Ramos (cell line): ENCODE measurements around the gene HSPA4.
"Not testable (repeated sequence)": the region's sequence is repeated elsewhere in the genome, so short reads cannot be mapped to it uniquely, and the experiment has no call there.

ENCODE experiments used
- in situ Hi-C: fragments of 300-500 bp; cut with MboI; formaldehyde crosslinking; loops from one replicate; pipeline ENCODE4 v1.14.3; 2022; ENCODE audit warnings: low sequenced_read_pairs; ENCODE audit not compliant: unreplicated experiment

Gene HSPA4

DNA sequence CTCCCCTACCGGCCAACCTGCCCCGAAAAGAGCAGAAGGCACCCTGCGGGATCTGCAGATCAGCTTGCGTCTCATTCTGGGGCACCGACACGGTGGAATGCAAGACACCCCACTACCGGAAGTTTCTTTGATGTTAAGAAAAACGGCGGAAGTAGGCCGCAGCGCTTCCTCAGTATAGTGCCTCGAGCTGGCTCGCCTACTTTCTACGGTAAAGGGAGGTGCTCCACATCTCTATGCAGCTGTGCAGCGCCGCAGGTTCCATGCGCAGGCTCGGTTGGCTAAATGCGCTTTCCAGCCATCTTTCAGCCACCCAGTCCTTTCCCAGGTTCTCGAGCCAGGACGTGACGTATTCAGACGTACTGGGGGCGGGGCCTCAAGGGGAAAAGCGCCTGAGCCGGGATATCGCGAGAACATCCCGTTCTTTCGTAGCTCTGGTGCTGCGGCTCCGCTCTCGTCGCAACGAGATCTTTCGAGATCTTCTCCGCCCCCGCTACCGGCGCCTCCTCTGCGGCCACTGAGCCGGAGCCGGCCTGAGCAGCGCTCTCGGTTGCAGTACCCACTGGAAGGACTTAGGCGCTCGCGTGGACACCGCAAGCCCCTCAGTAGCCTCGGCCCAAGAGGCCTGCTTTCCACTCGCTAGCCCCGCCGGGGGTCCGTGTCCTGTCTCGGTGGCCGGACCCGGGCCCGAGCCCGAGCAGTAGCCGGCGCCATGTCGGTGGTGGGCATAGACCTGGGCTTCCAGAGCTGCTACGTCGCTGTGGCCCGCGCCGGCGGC lies at the start of gene HSPA4:
Gene HSPA4 (plus strand): TSS at position 472 of the 775 bp plus-strand sequence. CDS start 238 bp downstream, at position 710.
- in situ Hi-C loops: no loop called here

DNA sequence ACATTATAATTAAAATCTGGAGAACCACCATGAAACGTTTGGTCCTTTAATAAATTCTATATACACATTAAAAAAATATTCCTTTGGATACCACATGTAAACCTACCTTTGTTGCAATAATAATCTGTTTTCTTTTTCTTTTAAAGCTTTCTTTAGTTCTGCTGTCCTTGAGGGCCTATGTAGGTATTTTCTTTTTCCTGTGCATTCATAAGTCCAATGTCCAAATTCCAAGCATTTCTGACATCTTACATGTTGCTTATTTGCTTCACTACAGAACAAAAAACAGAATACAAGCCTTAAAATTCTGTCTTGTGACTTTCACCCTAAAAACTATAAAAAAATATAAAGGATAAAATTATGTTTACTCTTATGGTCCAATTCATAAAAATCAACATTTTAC lies 45.2 kb upstream of the HSPA4 start:
- in situ Hi-C loops: no loop called here

DNA sequence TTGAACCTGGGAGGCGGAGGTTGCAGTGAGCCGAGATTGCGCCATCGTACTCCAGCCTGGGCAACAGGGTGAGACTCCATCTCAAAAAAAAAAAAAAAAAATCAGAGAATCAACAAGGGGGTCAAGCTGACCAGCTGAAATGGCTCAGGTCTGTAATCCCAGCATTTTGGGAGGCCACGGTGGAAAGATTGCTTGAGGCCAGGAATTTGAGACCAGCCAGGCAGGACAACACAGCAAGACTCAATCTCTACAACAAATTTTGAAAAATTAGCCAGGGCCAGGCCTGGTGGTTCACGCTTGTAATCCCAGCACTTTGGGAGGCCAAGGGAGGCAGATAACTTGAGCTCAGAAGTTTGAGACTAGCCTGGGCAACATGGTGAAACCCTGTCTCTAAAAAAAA lies 43.4 kb upstream of the HSPA4 start:
- in situ Hi-C loops: not testable (repeated sequence)

DNA sequence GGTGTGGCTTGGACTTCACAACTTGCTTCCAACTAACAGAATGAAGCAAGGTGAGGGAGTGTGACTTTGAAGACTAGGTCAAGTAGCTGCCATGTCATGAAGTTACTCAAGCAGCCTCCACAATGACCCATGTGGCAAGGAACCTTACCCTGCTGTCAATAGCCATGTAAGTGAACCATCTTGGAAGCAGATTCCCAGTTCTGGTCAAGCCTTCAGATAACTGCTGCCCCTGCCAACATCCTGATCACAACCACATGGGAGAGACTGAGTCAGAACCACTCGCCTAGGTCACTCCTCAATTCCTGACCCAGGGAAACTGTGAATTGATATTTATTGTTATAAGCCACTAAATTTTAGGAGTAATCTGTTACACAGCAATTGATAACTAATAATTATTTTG lies 36.3 kb upstream of the HSPA4 start:
- in situ Hi-C loops: no loop called here

DNA sequence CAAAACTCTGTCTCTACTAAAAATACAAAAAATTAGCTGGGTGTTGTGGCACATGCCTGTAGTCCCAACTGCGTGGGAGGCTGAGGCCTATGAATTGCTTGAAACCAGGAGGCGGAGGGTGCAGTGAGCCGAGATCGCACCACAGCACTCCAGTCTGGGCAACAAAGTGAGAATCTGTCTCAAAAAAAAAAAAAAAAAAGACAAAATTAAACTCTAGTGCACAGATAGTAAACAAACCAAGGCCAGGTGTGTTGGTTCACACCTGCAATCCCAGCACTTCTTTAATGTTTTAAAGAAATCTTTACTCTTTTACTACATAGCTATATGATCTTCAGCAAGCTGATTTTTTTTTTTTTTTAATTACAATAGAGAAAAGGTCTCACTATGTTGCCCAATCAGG lies 33.8 kb upstream of the HSPA4 start:
- in situ Hi-C loops: no loop called here

DNA sequence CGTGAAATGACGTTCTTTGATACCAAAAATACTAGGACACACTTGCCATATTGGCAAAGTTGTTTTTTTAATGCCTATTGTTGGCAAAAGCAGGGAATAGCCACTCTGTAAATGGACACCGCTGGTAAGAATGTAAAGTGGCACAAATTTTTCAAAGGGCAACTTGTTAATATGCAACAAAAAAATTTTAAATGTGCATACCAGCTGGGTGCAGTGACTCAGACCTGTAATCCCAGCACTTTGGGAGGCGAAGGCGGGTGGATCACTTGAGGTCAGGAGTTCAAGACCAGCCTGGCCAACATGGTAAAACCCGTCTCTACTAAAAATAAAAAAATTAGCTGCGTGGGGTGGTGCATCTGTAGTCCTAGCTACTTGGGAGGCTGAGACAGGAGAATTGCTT lies 32.3 kb upstream of the HSPA4 start:
- in situ Hi-C loops: not testable (repeated sequence)

DNA sequence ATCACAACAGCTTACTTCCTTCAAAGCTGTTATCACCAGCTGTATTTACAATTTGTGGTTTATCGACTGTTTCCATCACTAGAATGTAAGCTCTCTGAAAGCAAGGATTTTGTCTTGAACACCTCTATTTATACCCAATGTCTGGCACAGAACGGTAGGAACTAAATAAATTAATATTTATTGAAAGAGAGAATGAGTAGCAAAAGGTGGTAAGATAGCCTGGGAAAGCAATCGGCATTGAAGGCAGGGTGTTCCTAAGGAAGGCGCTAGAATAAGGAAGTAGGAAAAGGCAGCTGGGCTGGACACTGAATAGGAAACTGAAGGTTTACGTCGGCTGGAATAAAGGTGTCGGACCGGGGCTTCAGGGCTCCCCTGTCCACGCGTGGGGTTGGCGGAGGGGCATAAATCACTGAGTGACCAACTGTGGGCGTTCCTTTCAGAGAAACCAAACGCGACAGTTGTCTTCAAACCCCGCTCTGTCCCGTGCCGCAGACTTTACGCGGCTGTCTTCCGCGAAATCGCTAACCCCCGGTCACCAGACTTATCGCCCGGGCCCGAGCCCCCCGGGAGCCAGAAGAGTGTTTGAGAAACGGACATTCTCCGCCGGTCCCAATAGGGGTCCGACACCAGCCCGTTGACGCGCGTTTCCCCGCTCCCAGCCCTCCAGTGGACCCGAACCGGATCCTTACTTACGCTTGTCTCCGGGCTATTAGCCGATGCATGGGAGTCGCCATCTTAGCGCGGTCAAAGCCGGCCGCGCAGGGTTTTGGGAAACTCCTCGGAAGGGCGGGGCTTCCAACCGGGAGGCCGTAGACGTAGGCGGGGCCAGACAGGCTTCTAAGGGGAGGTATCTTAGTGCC lies 25.8 kb upstream of the HSPA4 start, which contains the start of gene ZCCHC10:
Gene ZCCHC10 (minus strand): TSS at position 746 of the 860 bp plus-strand sequence. CDS start 12 bp downstream, at position 734.
- in situ Hi-C loops: no loop called here

DNA sequence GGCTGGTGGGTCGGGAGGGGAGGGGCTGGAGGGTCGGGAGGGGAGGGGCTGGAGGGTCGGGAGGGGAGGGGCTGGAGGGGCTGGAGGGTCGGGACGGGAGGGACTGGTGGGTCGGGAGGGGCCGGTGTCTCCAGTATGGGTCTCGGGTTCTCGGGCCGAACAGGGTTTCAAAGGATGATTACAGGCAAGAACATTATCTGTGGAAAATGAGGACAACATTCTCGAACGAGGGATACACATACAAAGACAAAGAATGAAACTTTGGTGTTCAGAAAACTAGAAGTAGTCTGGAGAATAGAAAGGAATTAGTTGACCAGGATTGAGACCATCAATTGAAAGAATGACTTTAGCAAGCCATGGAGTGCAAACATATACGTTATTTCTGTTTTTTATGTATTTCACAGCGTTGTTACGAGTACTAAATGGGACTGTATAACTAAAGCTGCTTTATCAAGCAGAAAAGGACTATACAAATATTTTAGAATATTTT lies 25.1 kb upstream of the HSPA4 start:
- in situ Hi-C loops: no loop called here

DNA sequence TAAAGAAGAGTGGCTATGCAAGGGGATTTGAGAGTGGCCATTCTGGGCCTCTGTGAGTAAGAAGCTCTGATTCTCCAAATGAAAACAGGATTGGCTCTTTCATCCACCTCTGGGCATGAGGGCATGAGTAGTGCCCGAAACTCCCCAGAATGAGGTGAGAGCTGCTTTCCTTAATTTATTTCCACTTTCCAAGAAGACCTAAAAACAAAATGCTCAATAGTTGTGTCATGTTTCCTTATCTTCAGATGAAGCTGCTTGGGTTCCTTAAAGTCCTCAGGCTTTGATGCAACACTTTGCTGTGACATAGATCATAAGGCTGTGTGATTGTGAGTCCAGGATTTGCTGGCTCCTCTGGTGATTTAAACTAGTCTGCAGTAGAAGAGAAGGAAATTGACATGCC lies 22.4 kb upstream of the HSPA4 start:
- in situ Hi-C loops: no loop called here

DNA sequence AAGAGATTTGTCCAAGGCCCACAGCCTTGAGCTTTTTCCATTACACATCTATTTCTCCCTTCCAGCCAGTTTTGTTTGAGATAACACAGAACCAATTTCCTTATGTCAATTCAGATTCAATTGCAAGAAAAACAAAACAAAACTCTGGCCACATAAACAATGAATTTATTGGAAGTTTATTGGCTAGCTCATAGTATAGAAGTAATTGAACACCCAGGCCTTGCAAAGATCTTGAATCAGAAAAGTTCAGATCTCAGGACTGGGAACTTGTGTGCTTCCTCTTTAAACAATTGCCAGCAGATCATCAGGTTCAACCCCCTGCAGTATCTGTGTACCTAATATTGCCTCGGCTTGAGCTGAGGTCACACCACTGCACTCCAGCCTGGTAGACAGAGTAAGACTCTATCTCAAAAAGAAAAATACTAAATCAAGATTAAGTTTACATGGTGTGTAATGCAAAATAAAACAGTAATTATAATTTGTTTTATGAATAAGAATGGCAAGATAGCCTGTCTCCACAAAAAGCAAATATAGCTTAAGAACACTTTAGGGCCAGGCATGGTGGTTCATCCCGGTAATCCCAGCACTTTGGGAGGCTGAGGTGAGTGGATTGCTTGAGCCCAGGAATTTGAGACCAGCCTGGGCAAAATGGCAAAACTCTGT lies 21.3 kb upstream of the HSPA4 start:
- in situ Hi-C loops: no loop called here

DNA sequence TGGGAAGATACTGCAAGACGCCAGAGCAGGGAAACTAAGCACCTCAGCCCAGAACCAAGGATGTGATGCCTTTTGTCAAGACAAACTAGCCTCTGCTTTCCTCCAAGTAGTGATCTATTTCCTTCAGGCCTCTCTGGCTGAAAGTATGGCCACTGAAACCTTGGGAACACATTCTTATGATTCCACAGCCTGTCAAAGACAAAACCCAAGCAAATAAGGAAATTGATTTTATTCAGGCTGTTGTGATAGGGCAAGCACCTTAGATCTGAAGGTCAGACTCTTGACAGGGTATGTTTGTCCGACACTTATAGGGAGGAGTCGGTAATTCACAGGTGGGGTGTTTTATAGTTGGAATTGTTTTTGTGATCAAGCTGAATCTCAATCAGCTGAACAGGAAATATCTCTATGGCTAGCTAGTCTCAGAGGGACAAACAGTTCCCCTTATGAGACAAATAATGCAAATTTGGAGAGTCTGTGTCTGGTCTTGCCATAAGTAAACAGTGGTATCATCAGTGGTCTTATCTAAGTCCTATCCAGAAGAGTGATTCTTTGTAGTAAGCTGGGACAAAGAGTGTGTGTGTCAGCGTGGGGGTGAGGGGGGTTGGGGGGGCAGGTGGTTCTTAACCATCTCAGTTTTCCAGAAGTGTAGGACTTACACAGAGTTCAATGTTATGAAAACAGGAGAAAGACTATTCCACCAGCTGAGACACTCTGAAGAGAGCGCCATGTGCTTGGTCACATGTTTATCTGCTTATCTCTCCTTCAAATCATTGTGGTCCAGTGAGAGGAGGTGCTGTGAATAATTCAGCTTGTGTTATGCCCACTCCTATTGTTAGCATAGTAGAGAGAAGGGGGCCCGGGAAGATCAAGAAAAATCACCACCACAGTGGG lies 18.7 kb upstream of the HSPA4 start:
- in situ Hi-C loops: no loop called here

DNA sequence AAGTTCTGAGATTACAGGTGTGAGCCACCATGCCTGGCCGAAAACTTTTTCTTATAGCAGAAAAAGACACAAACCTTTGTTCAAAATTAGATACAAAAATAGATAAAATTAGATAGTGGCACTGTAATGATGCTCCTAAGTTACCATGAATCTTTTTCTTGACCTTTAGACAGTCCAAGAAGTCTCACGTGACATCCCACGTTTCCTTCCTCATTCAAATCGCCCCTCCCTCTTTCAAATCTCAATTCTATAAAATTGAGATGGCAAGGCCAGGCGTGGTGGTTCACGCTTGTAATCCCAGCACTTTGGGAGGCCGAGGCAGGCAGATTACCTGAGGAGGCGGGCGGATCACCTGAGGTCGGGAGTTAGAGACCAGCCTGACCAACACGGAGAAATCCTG lies 17.7 kb upstream of the HSPA4 start:
- in situ Hi-C loops: no loop called here

DNA sequence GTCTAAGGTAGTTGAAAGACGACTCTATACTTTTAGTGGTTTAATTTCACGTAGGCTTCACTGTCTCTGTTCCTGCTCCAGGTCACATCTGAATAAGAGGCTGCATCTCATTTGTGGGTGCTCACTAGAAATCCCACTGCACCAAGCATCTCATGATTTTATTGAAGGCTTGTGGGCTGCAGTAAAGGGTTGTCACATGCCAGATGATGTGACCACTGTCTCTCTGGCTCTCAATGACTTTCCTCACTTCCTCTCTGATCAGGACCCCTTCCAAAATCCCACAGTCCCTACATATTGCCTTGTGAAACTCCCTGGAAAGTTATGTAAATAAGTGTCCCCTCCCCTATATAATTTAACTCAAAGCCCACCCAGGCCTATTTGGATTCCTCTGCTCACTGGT lies 16.6 kb upstream of the HSPA4 start:
- in situ Hi-C loops: no loop called here

DNA sequence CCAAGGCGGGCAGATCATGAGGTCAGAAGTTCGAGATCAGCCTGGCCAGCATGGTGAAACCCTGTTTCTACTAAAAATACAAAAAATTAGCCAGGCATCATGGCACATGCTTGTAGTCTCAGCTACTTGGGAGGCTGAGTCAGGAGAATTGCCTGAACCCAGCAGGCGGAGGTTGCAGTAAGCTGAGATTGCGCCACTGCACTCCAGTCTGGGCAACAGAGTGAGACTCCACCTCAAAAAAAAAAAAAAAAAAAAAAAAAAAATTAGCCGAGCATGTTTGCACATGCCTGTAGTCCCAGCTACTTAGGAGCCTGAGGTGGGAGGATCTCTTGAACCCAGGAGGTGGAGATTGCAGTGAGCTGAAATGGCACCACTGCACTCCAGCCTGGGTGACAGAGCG lies 15.1 kb upstream of the HSPA4 start:
- in situ Hi-C loops: not testable (repeated sequence)

DNA sequence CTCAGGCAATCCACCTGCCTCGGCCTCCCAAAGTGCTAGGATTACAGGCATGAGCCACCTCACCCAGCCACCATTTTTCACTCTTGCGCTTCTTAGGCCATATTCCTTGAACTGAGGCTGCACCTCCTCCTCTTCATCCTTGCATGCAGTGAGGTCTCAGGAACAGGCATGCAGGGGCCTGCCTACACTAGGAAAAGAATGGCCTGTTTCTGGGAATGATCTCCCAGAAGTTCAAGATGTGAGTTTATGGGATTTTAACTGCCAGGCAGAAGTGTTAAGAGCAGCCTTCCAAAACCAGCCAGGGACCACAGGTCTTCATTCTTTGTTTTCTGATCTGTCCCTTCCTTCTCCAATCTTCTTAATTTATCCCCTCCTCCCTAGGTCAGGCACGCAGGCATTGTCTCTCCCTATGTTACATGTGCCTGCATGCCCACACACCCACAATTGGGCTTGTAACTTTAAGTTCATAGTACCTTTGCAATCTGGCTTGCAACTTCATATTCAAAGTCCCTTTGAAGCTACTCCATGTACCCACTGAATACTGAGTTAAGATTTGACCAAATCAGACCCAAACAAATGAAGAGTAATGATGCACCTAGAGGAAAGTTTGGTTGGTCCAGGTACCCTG lies 10.5 kb upstream of the HSPA4 start:
- in situ Hi-C loops: no loop called here

DNA sequence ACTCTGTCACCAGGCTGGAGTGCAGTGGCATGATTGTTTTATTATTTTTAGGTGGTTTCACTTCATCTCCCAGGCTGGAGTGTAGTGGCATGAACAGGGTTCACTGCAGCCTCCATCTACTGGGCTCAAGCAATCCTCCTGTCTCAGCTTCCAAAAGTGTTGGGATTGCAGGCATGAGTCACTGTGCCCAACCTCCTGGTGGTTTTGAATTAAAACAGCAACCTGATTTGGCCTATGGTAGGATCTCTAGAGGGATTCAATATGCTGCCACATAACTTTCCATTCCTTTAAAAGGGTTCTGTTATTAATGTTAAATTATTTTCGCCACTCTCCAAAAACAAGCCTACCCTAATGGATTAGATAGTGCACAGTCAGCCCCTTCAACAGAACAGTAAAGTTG lies 9.9 kb upstream of the HSPA4 start:
- in situ Hi-C loops: no loop called here

DNA sequence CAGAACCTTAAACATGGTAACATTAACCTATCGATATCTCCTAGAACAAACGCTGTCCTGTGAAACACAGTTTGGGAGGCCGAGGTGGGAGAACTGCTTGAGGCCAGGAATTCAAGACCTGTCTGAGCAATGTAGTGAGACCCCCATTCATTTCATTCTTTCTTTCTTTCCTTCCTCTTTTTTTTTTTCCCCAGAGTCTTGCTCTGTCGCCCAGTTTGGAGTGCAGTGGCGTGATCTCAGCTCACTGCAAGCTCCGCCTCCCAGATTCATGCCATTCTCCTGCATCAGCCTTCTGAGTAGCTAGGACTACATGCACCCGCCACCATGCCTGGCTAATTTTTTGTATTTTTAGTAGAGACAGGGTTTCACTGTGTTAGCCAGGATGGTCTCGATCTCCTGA lies 5.3 kb upstream of the HSPA4 start:
- in situ Hi-C loops: not testable (repeated sequence)

DNA sequence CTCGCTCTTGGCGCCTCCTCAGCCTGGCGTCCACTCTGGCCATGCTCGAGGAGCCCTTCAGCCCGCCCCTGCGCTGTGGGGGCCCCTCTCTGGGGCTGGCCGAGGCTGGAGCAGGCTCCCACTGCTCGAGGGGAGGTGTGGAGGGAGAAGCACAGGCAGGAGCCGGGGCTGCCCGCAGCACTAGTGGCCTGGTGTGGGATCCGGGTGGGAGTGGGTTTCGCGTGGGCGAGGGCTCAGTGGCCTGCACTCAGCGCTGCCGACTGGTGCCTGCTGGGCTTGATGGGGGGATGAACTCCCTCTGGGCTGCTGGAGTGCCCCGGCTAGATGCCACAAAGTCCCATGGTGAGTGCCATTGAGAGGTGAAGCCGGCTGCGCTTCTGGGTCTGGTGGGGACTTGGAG lies 4.4 kb upstream of the HSPA4 start:
- in situ Hi-C loops: no loop called here

DNA sequence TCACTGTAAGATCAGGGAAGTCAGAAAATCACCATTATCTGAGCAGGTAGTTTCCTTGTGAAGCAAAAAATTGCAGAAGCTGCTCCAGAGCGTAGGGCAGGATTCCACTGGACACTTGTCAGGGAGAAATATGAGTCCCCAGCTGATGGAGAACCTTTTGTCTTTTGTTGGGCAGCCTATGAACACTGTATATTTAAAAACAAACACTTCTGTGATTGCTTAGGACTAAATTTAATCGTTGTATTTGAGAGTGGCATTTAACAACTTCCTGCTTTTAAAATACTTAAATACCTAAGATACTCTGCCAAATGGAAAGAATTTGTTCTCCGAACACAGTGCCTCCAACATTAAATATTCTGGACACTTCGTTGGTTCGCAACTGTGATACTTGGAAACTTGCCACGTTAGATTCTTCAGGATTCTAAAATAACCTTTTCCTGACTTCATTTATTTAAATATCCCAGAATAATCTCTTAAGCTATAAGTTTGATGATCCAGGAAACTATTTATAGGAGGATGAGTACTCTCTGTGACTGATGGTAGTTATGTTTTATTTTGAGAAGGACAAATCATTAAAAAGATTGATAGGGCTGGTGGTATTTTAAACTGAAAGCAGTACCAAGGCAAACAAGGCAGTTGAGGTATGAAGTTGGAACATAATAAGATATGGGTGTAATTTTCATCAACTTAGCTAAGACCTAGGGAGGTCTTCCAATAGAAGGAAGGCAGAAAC lies 2.7 kb upstream of the HSPA4 start:
- in situ Hi-C loops: no loop called here
